Measurements from ENCODE around the gene PCDH1.

DNA sequence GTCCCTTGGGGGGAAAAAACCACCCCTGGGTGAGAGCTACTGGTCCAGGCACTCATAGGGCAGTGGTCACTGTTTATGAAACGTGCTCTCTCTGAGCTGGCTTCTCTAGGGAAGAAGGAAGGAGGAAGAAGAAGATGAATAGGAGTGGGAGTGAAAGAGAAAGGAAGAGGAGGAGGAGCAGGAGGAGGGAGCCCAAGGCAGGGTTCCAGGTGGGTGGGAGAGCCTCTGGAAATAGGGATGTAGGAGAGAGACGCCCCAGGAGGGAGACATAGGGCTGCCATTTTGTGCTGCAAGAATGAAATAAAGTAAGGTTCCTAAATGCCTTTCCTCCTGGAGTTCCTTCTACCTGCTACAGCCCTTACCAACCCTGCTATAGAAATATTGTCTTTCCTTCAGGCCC lies 65.7 kb downstream of the PCDH1 start:
- TF ChIP-seq, protein P1, sequence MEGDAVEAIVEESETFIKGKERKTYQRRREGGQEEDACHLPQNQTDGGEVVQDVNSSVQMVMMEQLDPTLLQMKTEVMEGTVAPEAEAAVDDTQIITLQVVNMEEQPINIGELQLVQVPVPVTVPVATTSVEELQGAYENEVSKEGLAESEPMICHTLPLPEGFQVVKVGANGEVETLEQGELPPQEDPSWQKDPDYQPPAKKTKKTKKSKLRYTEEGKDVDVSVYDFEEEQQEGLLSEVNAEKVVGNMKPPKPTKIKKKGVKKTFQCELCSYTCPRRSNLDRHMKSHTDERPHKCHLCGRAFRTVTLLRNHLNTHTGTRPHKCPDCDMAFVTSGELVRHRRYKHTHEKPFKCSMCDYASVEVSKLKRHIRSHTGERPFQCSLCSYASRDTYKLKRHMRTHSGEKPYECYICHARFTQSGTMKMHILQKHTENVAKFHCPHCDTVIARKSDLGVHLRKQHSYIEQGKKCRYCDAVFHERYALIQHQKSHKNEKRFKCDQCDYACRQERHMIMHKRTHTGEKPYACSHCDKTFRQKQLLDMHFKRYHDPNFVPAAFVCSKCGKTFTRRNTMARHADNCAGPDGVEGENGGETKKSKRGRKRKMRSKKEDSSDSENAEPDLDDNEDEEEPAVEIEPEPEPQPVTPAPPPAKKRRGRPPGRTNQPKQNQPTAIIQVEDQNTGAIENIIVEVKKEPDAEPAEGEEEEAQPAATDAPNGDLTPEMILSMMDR (IDR thresholded peaks at IDR 0.05; ENCODE audit: extremely low read depth in 1 of 2, insufficient read depth in 1 of 2, low read depth in 1 of 2, low read length in 2 of 2) = no peak
- TF ChIP-seq POLR2A (IDR thresholded peaks at IDR 0.05; ENCODE audit: low read depth, low read length) (no peak), GATA2 (IDR thresholded peaks at IDR 0.05; ENCODE audit: insufficient read depth, insufficient read length, low read depth, low read length) (no peak), EZH2 (IDR thresholded peaks at IDR 0.05; ENCODE audit: borderline replicate concordance, low read depth, low read length, severe bottlenecking) (no peak)
- TF ChIP-seq, protein P2, sequence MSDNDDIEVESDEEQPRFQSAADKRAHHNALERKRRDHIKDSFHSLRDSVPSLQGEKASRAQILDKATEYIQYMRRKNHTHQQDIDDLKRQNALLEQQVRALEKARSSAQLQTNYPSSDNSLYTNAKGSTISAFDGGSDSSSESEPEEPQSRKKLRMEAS (IDR thresholded peaks at IDR 0.05; ENCODE audit: insufficient read depth, insufficient read length) = no peak
